GM12892 (cell line): ENCODE results near the gene MPV17L2.

ENCODE experiments used
- POLR2A ChIP-seq: IDR thresholded peaks from 2 replicates; pipeline ENCODE4 v1.6.1; 2011; ENCODE audit warnings: low read depth, low read length, control low read depth
- POLR2AphosphoS5 ChIP-seq: IDR thresholded peaks from 2 replicates; pipeline ENCODE4 v1.6.1; 2011; ENCODE audit warnings: low read depth, low read length, control low read depth
- TAF1 ChIP-seq: IDR thresholded peaks from 2 replicates; pipeline ENCODE4 v1.6.1; 2011; ENCODE audit warnings: low read depth, mild to moderate bottlenecking, control low read depth, low read length, borderline replicate concordance

DNA sequence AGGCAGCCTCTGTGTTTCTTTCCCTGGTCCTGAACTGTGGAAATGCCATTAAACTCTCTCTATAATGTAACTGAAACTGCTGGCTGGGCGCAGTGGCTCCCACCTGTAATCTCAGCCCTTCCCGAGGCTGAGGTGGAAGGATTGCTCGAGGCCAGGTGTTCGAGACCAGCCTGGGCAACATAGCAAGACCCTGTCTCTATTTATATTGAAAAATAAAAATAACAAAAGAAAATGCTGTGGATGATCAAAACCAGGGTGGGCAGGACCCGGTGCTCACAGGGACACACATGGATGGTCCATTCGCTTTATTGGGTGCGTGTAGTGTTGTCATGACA is 3.5 kb downstream of the MPV17L2 start:
- TF ChIP-seq POLR2AphosphoS5 = no peak
- TF ChIP-seq POLR2A = no peak
- TF ChIP-seq TAF1 = no peak
